LNCaP clone FGC (cell line): ENCODE results near the gene TRIM16.
"Not testable (repeated sequence)": the region's sequence is repeated elsewhere in the genome, so short reads cannot be mapped to it uniquely, and the experiment has no call there.

Experiments
- DNase-seq: peaks from one replicate; pipeline ENCODE4 v3.0.0-alpha.2; 2011; ENCODE audit warnings: low read depth
- H3K4me3 ChIP-seq: 2 replicates; pipeline ENCODE4 v1.5.1; 2011; ENCODE audit warnings: mild to moderate bottlenecking, low read depth, low read length, control low read depth
- CTCF ChIP-seq: IDR thresholded peaks from 2 replicates; pipeline ENCODE4 v1.5.1; 2012; ENCODE audit warnings: mild to moderate bottlenecking; ENCODE audit not compliant: control insufficient read depth, insufficient read depth; ENCODE audit errors: extremely low read depth

Gene TRIM16

GRCh38 chr17:15657868-15658267 lies 26.2 kb downstream of the TRIM16 start:
- no peak for DNase-seq
- H3K4me3 ChIP-seq: no peak overlapping the region
- no peak for TF ChIP-seq CTCF

- no peak overlapping the region for H3K4me3 ChIP-seq
- TF ChIP-seq CTCF: no peak
- DNase-seq: no peak
Measured at GRCh38 chr17:15654886-15655561, 29.1 kb downstream of the TRIM16 start.

GRCh38 chr17:15654401-15654800 lies 29.7 kb downstream of the TRIM16 start:
- DNase-seq, H3K4me3 ChIP-seq: not testable (repeated sequence)

GRCh38 chr17:15652960-15653359 lies 31.2 kb downstream of the TRIM16 start:
- H3K4me3 ChIP-seq: no peak overlapping the region
- TF ChIP-seq CTCF: no peak
- no peak for DNase-seq

GRCh38 chr17:15651583-15652110 lies 32.5 kb downstream of the TRIM16 start:
- no peak for TF ChIP-seq CTCF
- H3K4me3 ChIP-seq: peak overlapping the region; percentile 51
- peak; percentile 96 for DNase-seq

GRCh38 chr17:15650741-15651582 lies 33.1 kb downstream of the TRIM16 start:
- peak; percentile 6; the same call in 1 of the 2 replicates for TF ChIP-seq CTCF
- DNase-seq: no peak
- H3K4me3 ChIP-seq: peak overlapping the region; percentile 51

- DNase-seq: peak; percentile 28
- TF ChIP-seq CTCF: no peak
- H3K4me3 ChIP-seq: peak overlapping the region; percentile 51
Measured at GRCh38 chr17:15649861-15650421, 34.2 kb downstream of the TRIM16 start.
